Epithelial cell of proximal tubule (primary cell): ENCODE measurements around the gene DUSP5. TPM values are rescaled to one million over a fixed set of nuclear protein-coding genes. Genes with fewer than 3 reads are reported as not detected.
"Not testable (repeated sequence)": the region's sequence is repeated elsewhere in the genome, so short reads cannot be mapped to it uniquely, and the experiment has no call there.

Source experiments
- DNase-seq: peaks from one replicate; pipeline ENCODE4 v3.0.0-alpha.2; 2011; ENCODE audit warnings: low read depth
- H3K4me3 ChIP-seq: 2 replicates; pipeline ENCODE4 v1.5.1; 2011; ENCODE audit warnings: low read depth, mild to moderate bottlenecking, low read length
- total RNA-seq: library from RNA; depleted of rRNA; stranded (reverse); fragments of >200 nt; gene quantifications from 2 replicates; pipeline ENCODE4 v1.2.3, GENCODE V29; 2015
- TF ChIP-seq, protein P1 (sequence below): conservative IDR thresholded peaks from 2 replicates; pipeline ENCODE4 v1.5.1; 2012; ENCODE audit warnings: low read depth, mild to moderate bottlenecking, low read length

The DUSP5 gene
- total RNA-seq, 1 donor from 2014 or later: 76.2 TPM

DNA sequence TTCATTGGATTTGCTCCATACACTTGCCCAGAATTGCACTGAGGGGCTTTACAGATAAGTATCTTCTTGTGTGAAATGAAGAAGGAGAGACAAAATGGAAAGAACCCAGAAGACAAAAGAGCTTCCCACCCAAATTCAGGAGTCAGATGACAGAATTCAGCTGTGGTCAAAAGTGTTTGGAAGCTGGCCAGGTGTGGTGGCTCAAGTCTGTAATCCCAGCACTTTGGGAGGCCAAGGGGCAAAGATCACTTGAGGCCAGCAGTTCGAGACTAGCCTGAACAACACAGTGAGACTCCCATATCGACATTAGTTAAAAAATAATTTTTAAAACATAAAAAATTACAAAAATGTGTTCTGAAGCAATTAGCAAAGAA, 27.1 kb downstream of the DUSP5 start:
- TF ChIP-seq, protein P1, sequence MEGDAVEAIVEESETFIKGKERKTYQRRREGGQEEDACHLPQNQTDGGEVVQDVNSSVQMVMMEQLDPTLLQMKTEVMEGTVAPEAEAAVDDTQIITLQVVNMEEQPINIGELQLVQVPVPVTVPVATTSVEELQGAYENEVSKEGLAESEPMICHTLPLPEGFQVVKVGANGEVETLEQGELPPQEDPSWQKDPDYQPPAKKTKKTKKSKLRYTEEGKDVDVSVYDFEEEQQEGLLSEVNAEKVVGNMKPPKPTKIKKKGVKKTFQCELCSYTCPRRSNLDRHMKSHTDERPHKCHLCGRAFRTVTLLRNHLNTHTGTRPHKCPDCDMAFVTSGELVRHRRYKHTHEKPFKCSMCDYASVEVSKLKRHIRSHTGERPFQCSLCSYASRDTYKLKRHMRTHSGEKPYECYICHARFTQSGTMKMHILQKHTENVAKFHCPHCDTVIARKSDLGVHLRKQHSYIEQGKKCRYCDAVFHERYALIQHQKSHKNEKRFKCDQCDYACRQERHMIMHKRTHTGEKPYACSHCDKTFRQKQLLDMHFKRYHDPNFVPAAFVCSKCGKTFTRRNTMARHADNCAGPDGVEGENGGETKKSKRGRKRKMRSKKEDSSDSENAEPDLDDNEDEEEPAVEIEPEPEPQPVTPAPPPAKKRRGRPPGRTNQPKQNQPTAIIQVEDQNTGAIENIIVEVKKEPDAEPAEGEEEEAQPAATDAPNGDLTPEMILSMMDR: no peak
- H3K4me3 ChIP-seq: no peak overlapping the region
- no peak for DNase-seq

DNA sequence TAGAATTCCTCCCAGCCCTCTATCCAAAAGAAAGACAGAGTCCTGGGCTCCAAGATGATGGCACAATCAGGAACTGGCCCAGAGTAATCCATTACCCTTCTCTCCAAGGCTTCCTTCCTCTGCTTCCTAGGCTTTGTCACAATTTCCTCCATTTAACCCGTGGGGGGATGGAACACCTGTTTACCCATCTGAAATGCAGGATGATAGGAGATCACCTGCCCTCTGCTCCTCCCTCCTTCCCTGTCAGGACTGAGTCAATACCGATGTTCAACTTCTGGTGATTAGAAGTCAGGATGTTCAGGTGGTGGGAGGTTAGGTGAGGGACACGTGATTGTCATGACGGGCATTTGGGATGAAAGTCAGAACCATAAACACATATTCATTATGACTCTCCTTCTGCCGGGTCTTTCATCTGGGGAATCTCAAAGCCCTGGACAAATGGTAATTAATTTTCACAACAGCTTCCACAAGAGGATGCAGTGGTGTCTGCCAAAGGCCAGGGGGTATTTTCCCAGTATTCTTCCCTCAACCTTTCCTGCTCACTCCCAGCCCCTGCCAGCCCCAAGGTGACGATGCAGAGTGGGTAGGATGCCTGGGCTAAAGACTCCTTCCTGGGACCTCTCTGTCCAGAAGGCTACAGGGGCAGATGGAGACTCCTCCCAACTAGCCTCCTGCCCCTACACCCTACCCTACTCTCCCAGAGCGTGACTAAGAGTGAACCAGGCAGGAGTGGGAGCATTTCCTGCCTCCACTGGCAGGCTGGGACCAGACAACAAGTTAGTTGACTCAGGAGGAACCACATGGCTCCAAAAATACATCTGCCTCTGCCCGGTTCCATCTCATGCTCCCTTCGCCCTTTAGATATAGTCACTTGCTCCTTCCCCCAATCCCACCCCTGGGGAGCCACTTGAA, 27.9 kb downstream of the DUSP5 start:
- DNase-seq: no peak
- no peak overlapping the region for H3K4me3 ChIP-seq
- TF ChIP-seq, protein P1: no peak

DNA sequence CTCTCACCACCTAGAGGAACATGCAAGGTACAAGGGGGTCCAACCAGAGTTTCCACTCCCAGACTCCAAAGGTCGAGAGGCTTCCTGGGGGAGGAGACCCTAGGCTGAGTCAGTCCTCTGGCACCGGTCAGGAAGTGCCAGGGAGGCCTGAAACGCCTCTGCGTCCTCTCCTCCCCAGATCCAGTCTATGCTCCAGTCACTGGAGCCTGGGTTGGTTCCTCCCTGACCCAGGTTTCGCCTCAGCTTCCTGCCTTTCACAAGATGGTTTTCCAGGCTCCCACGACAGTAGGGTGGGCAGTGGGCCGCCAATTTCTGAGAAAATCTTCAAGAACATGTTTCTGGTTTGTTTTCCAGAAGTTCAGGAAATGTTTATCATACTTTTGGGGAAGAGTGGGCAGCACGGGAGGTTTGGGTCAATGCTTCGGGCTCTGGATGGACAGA, 30.0 kb downstream of the DUSP5 start:
- no peak for DNase-seq

DNA sequence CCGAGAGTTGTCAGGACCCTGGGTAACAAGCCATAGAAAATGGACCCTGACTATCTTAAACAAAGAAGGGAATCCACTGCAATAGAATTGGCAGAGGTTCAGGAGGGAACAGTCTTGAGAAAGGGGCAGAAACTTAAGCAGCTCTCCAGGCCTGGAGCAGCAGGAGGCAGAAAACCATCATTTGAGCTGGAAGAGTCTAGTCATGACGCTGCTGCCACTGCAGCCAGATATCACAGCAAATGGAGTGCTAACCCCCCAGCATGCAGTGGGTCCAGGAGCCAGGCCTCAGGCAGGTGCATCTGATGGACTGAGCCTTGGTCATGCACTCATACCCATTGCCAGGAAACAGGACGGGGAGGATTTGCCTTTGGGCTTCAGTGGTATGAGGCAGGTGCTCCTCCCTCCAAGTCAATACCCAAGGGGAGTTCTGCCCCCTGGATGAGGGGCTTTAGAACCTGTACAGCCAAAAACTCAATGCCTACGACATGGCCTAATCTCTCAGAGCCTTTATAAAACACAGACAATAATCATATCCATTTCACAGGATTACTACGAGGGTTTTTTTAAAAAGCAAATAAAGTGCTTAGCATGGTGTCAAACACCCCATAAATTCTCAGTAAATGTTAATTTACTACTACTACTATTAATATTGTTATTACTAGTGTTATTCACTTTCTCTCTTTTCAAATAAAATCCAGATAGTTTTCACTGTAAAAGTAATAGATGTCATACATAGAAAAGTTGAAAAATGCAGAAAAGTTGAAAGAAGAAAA, 30.7 kb downstream of the DUSP5 start:
- H3K4me3 ChIP-seq: no peak overlapping the region
- DNase-seq: no peak
- TF ChIP-seq, protein P1: no peak

More for the DNA sequence above, 30.0 kb downstream of the DUSP5 start:
- TF ChIP-seq, protein P1: no peak
- H3K4me3 ChIP-seq: no peak overlapping the region

DNA sequence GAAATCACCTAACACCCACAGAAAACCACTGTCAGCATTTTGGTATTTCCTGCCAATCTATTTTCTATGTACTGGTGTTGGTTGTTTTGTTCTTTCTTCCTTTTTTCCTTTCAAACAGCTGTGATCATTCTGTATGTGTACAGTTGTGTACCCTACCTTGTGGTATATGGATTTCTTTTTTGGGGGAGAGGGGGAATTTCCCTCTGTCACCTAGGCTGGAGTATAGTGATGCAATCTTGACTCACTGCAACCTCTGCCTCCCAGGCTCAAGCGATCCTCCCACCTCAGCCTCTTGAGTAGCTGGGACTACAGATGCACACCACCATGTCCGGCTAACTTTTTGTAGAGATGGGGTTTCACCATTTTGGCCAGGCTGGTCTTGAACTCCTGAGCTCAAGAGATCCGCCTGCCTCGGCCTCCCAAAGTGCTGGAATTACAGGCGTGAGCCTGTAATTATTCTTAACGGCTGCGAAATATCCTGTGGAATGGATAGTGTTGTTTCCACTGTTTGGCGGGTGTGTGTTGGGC, 31.4 kb downstream of the DUSP5 start:
- not testable (repeated sequence) for DNase-seq, H3K4me3 ChIP-seq

DNA sequence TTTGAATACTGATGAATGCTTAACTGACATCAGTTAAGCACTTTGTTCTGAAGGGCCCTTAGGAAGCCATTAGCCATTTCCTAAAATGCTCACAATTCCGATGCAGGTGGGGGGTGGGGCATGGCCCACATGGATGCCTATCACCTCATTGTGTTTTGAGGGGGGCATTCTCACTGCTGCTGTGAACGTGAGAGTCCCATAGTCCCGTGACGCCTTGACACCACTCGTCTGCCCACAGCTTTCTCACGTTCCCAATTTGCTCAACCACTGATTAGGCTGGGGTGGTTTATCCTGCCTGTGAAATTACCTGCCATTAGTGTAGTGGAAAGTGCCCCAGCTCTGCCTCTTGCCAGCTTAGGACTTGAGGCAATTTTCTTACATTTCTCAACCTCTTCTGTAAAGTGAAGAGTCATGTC, 31.9 kb downstream of the DUSP5 start:
- TF ChIP-seq, protein P1: no peak
- no peak for DNase-seq
- H3K4me3 ChIP-seq: no peak overlapping the region
